GM18951 (cell line): ENCODE results near the gene SLC35E4.
"Not testable (repeated sequence)": the region's sequence is repeated elsewhere in the genome, so short reads cannot be mapped to it uniquely, and the experiment has no call there.

Source experiments
- POLR2A ChIP-seq: IDR thresholded peaks from 4 replicates; pipeline ENCODE4 v1.6.1; 2011; ENCODE audit warnings: mild to moderate bottlenecking; ENCODE audit not compliant: insufficient read length, insufficient read depth; ENCODE audit errors: extremely low read depth
- in situ Hi-C: fragments of 300-500 bp; cut with MboI; formaldehyde crosslinking; loops from one replicate; pipeline ENCODE4 v1.12.0; 2022; ENCODE audit warnings: low sequenced_read_pairs, mixed read lengths, inconsistent platforms; ENCODE audit not compliant: unreplicated experiment

Gene SLC35E4, protein sequence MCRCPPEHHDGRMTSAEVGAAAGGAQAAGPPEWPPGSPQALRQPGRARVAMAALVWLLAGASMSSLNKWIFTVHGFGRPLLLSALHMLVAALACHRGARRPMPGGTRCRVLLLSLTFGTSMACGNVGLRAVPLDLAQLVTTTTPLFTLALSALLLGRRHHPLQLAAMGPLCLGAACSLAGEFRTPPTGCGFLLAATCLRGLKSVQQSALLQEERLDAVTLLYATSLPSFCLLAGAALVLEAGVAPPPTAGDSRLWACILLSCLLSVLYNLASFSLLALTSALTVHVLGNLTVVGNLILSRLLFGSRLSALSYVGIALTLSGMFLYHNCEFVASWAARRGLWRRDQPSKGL

DNA sequence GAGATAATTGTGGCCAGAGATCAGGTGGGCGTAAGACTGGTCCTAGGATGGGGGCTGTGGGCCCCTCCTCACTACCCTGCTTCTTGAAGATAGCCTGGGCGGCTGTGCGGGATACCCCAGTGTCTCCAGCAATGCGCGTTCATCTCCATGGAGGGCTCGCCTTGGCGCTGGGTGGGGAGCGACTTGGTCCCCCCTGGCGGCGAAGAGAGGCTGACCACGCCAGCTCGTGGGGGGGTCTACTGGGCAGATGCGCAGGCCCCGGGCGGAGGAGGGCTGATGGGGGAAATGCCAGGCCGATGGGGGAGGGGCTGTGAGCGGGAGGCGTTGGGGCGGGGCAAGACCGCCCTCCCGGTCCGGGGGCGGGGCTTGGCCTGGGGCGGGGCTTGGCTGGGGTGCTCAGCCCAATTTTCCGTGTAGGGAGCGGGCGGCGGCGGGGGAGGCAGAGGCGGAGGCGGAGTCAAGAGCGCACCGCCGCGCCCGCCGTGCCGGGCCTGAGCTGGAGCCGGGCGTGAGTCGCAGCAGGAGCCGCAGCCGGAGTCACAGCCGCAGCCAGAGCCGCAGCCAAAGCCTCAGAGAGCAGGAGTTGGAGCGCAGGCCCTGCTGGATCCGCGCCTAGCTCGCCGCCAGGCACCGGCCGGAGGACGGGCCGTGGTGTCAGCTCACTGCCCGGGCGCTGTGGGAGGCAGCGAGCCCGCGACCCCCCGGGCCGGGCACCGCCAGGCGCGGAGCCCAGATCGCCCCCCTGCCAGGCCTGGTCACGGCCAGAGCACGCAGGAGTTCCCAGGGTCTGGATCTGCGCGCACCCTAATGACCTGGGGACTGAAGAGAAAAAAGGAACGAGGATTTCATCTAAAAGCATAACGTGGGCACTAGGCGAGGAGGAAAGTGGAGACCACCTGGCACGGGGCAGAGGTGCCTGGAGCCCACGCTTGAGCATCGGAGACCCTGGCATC, at the start of gene SLC35E4:
Gene SLC35E4, plus strand, starts transcription at position 509 of the 953 bp plus-strand sequence. CDS start 670 bp downstream, outside the sequence.
- TF ChIP-seq POLR2A: peak; percentile 70
- in situ Hi-C loops: loop anchor here (10.0 kb wide), 1 partner anchor 119 kb away; no protein-coding TSS in a partner anchor

DNA sequence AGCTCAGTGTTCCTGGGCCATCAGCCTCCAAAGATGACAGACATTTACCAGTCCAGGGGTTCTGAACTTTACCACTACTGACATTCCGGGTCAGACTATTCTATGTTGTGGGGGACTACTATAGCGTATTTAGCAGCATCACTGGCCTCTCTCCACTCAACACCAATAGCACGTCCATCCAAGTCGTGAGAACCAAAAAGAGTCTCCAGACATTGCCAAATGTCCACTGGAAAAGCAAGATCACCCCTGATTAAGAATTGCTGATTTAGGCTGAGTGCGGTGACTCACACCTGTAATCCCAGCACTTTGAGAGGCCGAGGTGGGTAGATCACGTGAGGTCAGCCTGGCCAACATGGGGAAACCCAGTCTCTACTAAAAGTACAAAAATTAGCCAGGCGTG, 49.2 kb upstream of the SLC35E4 start:
- in situ Hi-C loops: no loop called here
- no peak for TF ChIP-seq POLR2A

DNA sequence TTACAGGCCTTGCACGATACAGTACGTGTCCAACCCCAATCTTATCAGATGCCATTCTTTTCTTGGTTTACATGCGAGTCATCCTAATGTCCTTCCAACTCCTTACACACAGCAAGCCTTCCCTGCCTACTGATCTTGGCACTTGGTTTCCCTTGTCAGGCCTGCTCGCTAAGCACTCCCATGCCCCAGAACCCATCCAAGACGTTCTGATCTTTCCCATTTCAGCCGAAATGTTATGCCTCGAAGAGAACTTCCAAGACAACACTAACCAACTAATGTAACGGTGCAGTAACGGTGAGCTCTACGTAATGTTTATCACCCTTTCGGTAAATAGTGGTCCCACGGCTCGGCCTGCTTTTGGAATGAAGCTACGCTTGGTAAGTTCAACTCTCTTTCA, 44.4 kb upstream of the SLC35E4 start:
- in situ Hi-C loops: no loop called here
- no peak for TF ChIP-seq POLR2A

DNA sequence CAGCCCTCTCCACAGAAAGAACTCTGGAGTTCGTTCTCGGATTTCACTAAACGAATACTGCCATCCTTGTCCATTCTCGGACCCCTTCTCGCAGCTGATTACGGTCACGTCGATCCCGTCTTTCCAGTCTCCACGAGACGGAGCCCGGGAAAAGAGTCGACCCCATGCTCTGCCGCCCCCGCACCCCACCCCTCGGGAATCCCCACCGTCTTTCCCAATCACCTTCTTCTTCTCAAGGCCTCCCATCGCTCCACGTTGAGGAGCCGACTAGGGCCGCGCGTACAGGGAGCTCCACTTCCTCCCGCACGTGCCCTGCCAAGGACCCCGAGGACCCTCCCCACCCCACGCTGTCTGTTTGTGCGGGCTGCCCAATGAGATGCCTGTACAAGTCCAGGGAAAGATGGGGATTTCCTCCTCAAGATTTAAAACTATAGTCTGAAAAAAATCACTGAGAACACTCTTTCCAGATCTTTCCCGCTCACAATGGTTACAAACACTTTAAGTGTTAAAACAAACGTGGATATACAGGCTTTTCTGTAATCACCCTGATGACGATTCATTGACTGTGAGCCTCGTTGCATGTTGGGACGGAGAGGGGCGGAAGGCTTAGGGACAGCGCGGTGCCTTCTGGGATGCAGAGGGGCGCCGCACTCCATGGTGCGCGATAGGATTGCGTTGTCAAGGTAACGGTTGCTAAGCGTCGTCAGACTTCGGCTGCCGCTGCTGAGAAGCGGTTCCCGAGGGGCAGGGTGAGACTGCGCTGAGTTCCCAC, 43.8 kb upstream of the SLC35E4 start, which contains the start of gene PES1:
Gene PES1, minus strand, starts transcription at position 323 of the 772 bp plus-strand sequence. Its CDS starts 77 bp downstream, at position 246.
- in situ Hi-C loops: no loop called here
- peak; percentile 71 for TF ChIP-seq POLR2A

DNA sequence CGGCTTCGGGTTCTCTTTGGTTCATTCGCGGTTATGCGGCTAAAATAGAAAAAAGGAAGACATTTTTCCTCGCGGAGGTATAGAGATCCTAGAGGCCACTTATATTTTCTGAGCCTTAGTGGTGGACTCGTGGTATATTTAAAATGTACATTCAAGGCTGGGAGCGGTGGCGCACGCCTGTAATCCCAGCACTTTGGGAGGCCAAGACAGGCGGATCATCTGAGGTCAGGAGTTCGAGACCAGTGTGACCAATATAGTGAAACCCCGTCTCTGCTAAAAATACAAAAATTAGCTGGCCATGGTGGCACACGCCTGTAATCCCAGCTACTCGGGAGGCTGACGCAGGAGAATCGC, 43.2 kb upstream of the SLC35E4 start:
- in situ Hi-C loops: not testable (repeated sequence)

DNA sequence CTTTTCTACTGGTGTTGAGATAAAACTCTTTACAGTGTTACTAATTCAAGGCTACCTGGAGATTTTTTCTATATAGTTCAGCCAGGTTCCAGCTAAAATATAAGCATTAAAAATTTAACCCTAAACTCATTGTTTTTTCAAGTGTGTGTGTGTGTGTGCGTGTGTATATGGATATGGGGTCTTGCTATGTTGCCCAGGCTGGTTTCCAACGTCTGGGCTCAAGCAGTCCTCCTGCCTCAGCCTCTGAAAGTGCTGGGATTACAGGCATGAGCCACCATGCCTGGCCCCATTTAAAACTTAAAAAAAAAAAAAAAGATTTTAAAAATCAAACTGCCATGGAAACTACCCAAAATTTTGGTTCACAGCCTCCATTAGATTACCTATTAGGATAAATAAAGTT, 39.4 kb upstream of the SLC35E4 start:
- in situ Hi-C loops: no loop called here
- TF ChIP-seq POLR2A: no peak

DNA sequence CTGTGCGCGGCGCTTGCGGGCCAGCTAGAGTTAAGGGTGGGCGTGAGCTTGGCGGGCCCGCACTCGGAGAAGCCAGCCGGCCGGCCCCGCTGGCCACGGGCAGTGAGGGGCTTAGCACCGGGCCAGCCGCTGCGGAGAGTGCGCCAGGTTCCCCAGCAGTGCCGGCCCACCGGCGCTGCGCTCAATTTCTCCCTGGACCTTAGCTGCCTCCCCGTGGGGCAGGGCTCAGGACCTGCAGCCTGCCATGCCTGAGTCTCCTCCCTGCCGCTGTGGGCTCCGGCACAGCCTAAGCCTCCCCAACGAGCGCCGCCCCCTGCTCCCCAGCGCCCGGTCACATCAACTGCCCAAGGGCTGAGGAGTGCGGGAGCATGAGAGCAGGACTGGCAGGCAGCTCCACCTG, 38.7 kb upstream of the SLC35E4 start:
- no peak for TF ChIP-seq POLR2A
- in situ Hi-C loops: no loop called here

DNA sequence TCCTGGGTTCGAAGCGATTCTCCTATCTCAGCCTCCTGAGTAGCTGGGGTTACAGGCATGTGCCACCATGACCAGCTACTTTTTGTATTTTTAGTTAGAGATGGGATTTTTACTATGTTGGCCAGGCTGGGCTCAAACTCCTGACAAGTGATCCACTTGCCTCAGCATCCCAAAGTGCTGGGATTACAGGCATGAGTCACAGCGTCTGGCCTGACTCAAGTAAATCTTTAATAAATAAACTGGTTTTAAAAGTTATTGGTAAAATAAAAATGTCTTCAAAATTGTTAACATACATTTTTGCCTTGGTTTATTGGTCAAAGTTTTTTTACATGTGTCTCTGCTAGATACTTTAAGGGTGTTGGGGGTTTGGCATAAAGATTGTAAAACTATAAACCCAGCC, 36.6 kb upstream of the SLC35E4 start:
- no peak for TF ChIP-seq POLR2A
- in situ Hi-C loops: no loop called here

DNA sequence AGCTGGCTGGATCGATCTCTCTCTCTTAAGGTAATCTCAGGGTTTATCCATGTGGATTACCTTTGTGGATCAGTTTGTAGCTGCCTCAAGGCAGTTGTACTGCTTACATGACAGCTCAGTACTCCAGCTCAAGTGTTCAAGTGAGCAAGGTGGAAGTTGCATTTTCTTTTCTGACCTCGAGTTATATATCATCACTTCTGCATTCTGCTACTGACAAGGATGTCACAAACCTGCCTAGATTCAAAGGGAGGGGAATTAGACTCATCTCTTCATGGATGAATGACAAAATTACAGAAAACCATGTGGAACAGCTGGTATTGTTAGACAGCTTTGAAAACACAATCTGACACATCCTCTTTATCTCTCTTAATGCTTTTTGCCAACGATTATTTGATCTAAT, 34.7 kb upstream of the SLC35E4 start:
- TF ChIP-seq POLR2A: no peak
- in situ Hi-C loops: no loop called here

DNA sequence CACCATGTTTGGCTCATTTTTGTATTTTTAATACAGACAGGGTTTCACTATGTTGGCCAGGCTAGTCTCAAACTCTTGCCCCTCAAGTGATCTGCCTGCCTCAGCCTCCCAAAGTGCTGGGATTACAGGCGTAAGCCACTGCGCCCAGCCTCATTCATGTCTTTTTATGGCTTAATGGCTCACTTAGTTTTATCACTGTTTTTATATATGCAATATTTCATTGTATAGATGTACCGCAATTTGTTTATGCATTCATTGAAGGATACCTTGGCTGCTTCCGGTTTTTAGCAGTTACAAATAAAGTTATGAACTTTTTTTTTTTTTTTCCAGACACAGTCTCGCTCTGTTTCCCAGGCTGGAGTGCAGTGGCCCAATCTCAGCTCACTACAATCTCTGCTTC, 34.1 kb upstream of the SLC35E4 start:
- TF ChIP-seq POLR2A: no peak
- in situ Hi-C loops: no loop called here

DNA sequence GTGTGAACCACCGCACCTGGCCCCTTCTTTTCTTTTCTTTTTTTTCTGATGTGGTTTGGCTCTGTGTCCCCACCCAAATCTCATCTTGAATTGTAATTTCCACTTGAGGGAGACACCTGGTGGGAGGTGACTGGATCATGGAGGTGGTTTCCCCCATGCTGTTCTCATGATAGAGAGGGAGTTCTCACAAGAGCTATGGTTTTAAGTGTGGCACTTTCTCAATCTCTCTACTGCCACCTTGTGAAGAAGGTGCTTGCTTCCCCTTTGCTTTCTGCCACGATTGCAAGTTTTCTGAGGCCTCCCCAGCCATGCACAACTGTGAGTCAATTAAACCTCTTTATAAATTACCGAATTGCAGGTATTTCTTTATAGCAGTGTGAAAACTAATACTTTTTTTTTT, 33.5 kb upstream of the SLC35E4 start:
- in situ Hi-C loops: no loop called here
- no peak for TF ChIP-seq POLR2A

DNA sequence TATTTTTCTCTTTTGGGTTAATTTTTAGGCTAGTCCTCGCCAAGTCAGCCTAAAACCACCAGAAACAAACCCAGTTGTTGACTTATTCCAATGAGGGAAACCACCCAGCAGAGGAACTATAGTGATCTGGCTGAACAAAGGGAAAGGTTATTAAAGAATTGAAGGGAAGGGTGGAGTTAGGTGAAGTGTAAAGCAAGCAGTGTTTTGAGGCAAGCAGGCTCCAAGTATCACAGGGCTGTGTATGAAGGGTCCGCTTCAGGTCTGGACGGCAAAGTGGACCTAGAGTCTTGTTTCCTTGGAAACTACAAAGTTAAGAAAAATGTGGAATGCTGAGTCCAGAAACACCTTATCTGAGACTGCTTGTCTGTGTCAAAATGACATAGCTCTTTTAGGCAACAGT, 31.8 kb upstream of the SLC35E4 start:
- in situ Hi-C loops: no loop called here

DNA sequence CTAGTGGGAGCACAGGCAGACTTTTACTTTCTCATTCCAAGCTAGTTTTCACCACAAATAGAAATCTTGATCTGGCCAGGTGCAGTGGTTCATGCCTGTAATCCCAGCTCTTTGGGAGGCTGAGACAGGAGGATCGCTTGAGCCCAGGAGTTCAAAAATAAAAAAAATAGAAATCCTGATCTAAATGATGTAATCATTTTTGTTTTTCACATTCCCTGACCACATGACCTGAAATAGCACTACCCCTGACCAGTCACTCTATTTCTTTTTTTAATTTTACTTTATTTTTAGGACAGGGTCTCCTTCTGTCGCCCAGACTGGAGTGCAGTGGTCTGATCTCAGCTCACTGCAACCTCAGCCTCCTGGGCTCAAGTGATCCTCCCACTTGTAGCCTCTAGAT, 30.9 kb upstream of the SLC35E4 start:
- TF ChIP-seq POLR2A: no peak
- in situ Hi-C loops: no loop called here

More for the DNA sequence above, 31.8 kb upstream of the SLC35E4 start:
- no peak for TF ChIP-seq POLR2A
